Astrocyte (in vitro differentiated cells and primary cell): ENCODE measurements around the gene USP9X.

Experiments
- EZH2 ChIP-seq: IDR thresholded peaks from 2 replicates; pipeline ENCODE4 v1.6.1; 2012; ENCODE audit warnings: mild to moderate bottlenecking, low read length, inconsistent platforms; ENCODE audit not compliant: insufficient read depth
- TF ChIP-seq, protein P1 (sequence below): IDR thresholded peaks from 2 replicates; pipeline ENCODE4 v1.5.1; 2011; ENCODE audit warnings: low read depth, mild to moderate bottlenecking, inconsistent platforms, low read length, moderate library complexity; ENCODE audit not compliant: insufficient read depth

DNA sequence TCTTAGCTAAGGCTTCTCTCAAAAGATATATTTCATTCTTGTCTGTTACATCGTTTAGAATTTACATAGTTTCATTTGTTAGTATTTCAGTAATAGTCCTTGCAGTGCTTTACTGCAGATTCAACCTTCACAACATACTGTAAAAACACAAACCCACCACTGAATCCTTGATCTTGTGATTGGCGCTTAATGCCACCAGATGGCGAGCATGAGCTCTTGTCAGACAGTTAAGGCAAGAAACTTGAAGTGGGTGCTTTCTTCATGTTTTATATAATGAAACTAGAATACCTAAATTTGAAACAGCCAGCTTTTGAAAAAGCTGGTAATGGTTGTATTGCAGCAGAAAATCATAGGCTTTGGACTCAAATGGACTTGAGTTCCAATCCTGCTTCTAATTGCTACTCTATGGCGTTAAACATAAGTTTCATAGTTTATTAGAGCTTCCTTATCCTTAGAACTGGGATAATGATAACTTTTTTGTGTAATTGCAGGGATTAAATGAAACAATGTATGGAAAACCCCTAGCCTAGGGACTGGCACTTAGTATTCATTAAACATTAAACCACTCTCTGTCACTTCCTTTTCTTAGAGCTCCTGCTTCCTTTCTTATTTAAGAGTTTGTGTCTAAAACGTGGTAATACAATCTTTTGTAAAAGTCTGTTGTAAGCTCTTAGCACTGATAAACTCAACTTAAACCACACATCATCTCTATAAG, 95.1 kb downstream of the USP9X start:
- TF ChIP-seq, protein P1, sequence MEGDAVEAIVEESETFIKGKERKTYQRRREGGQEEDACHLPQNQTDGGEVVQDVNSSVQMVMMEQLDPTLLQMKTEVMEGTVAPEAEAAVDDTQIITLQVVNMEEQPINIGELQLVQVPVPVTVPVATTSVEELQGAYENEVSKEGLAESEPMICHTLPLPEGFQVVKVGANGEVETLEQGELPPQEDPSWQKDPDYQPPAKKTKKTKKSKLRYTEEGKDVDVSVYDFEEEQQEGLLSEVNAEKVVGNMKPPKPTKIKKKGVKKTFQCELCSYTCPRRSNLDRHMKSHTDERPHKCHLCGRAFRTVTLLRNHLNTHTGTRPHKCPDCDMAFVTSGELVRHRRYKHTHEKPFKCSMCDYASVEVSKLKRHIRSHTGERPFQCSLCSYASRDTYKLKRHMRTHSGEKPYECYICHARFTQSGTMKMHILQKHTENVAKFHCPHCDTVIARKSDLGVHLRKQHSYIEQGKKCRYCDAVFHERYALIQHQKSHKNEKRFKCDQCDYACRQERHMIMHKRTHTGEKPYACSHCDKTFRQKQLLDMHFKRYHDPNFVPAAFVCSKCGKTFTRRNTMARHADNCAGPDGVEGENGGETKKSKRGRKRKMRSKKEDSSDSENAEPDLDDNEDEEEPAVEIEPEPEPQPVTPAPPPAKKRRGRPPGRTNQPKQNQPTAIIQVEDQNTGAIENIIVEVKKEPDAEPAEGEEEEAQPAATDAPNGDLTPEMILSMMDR = peak; percentile 59
- TF ChIP-seq EZH2 = no peak
